Neuronal stem cell (in vitro differentiated cells): Measurements from ENCODE around the gene MAF.

Experiments
- DNase-seq: peaks from one replicate; pipeline ENCODE4 v3.0.0-alpha.2; 2013; ENCODE audit warnings: low spot score
- H2AFZ ChIP-seq: one replicate; pipeline ENCODE4 v1.6.1; 2013; ENCODE audit warnings: mild to moderate bottlenecking, low read length, inconsistent platforms
- H2AK5ac ChIP-seq: 2 replicates; pipeline ENCODE4 v1.6.1; 2013; ENCODE audit warnings: low read depth, mild to moderate bottlenecking, inconsistent platforms, low read length, moderate library complexity, mixed read lengths
- H2BK120ac ChIP-seq: 2 replicates; pipeline ENCODE4 v1.6.1; 2013; ENCODE audit warnings: low read depth, mild to moderate bottlenecking, inconsistent platforms, low read length, moderate library complexity, mixed read lengths
- H2BK12ac ChIP-seq: one replicate; pipeline ENCODE4 v1.6.1; 2013; ENCODE audit warnings: low read length, inconsistent platforms
- H2BK15ac ChIP-seq: 2 replicates; pipeline ENCODE4 v1.6.1; 2013; ENCODE audit warnings: mild to moderate bottlenecking, low read length, inconsistent platforms, mixed read lengths
- H2BK5ac ChIP-seq: one replicate; pipeline ENCODE4 v1.6.1; 2013; ENCODE audit warnings: inconsistent platforms, mild to moderate bottlenecking, low read length, moderate library complexity
- H3K14ac ChIP-seq: one replicate; pipeline ENCODE4 v1.6.1; 2013; ENCODE audit warnings: low read length, inconsistent platforms
- H3K18ac ChIP-seq: 2 replicates; pipeline ENCODE4 v1.6.1; 2013; ENCODE audit warnings: low read length, inconsistent platforms
- H3K23ac ChIP-seq: 2 replicates; pipeline ENCODE4 v1.6.1; 2013; ENCODE audit warnings: low read depth, mild to moderate bottlenecking, mixed read lengths, low read length, inconsistent platforms; ENCODE audit not compliant: poor library complexity
- H3K27ac ChIP-seq: replicated peaks from 3 replicates; pipeline ENCODE4 v1.5.1; 2013; ENCODE audit warnings: low read length, inconsistent platforms
- H3K27me3 ChIP-seq, 3 experiments: 2 replicates each; pipeline ENCODE4 v1.6.1; 2013; ENCODE audit warnings: low read length in 3 of 3, mild to moderate bottlenecking in 2 of 3, inconsistent platforms in 1 of 3, low read depth in 1 of 3, mixed read lengths in 1 of 3, moderate library complexity in 1 of 3; ENCODE audit not compliant: control insufficient read depth in 3 of 3, insufficient read depth in 3 of 3
- H3K36me3 ChIP-seq, 2 donors: replicated peaks in 1 of 2; 2 replicates each; pipeline ENCODE4 v1.6.1; 2013; ENCODE audit warnings: low read length in 2 of 2; ENCODE audit not compliant: control insufficient read depth in 2 of 2, insufficient read depth in 2 of 2
- H3K4ac ChIP-seq: 2 replicates; pipeline ENCODE4 v1.6.1; 2013; ENCODE audit warnings: inconsistent platforms, mild to moderate bottlenecking, low read length, moderate library complexity
- H3K4me1 ChIP-seq, 2 donors: 1 replicate in 1 of 2; 2 replicates in 1 of 2; pipeline ENCODE4 v1.6.1; 2013; ENCODE audit warnings: low read length in 2 of 2, low read depth in 1 of 2; ENCODE audit not compliant: control insufficient read depth in 2 of 2, insufficient read depth in 1 of 2
- H3K4me2 ChIP-seq: one replicate; pipeline ENCODE4 v1.6.1; 2013; ENCODE audit warnings: mild to moderate bottlenecking, low read length, inconsistent platforms; ENCODE audit not compliant: insufficient read depth, poor library complexity, severe bottlenecking
- H3K4me3 ChIP-seq, 2 donors: 2 replicates each; pipeline ENCODE4 v1.5.1; 2013; ENCODE audit warnings: low read length in 2 of 2, mild to moderate bottlenecking in 2 of 2, inconsistent platforms in 1 of 2, moderate library complexity in 1 of 2
- H3K79me1 ChIP-seq: one replicate; pipeline ENCODE4 v1.6.1; 2013; ENCODE audit warnings: low read depth, mild to moderate bottlenecking, inconsistent platforms, low read length, moderate library complexity
- H3K9ac ChIP-seq: one replicate; pipeline ENCODE4 v1.6.1; 2013; ENCODE audit warnings: mild to moderate bottlenecking, low read depth, low read length, inconsistent platforms; ENCODE audit not compliant: poor library complexity
- H3K9me3 ChIP-seq, 2 donors: replicated peaks in 1 of 2; 2 replicates each; pipeline versions ENCODE3 to v1.6.1; 2013; ENCODE audit warnings: low read length in 2 of 2, mild to moderate bottlenecking in 2 of 2, inconsistent platforms in 1 of 2, low read depth in 1 of 2, mixed read lengths in 1 of 2, moderate library complexity in 1 of 2; ENCODE audit not compliant: control insufficient read depth in 2 of 2, insufficient read depth in 1 of 2
- H4K8ac ChIP-seq: one replicate; pipeline ENCODE4 v1.6.1; 2013; ENCODE audit warnings: low read depth, mild to moderate bottlenecking, inconsistent platforms, low read length, moderate library complexity
- H4K91ac ChIP-seq: one replicate; pipeline ENCODE4 v1.6.1; 2013; ENCODE audit warnings: low read length, low read depth, mild to moderate bottlenecking, inconsistent platforms; ENCODE audit not compliant: poor library complexity
- WGBS, 2 donors: extraction: QIAGEN DNeasy Blood & Tissue Kit; methylation state at CpG; one replicate each; pipeline ENCODE4 v1.1.7; 2013; ENCODE audit warnings: missing lambda C conversion rate in 2 of 2, mixed read lengths in 1 of 2; ENCODE audit not compliant: insufficient read length in 2 of 2, insufficient replicate concordance in 1 of 2; ENCODE audit errors: extremely low coverage in 2 of 2; 5-methylcytosine and 5-hydroxymethylcytosine counted together

Gene MAF

GRCh38 chr16:79628988-79629387 is 28.5 kb upstream of the MAF start:
- no peak overlapping the region for H3K18ac ChIP-seq
- no peak overlapping the region for H2BK12ac ChIP-seq
- H3K79me1 ChIP-seq: no peaks in the 10 kb centered on the region
- H3K9me3 ChIP-seq: no peaks in the 10 kb centered on the region
- H2BK120ac ChIP-seq: no peak overlapping the region
- H2BK15ac ChIP-seq: no peak overlapping the region
- no peak overlapping the region for H4K91ac ChIP-seq
- no peaks in the 10 kb centered on the region for H3K4me1 ChIP-seq
- H3K4me2 ChIP-seq: no peak overlapping the region
- no peak overlapping the region for H3K27ac ChIP-seq
- H3K14ac ChIP-seq: no peak overlapping the region
- H3K9ac ChIP-seq: no peak overlapping the region
- H2AK5ac ChIP-seq: no peak overlapping the region
- H2BK5ac ChIP-seq: no peak overlapping the region
- no peak for DNase-seq
- H2AFZ ChIP-seq: no peak overlapping the region
- H3K23ac ChIP-seq: no peak overlapping the region
- no peak overlapping the region for H3K4ac ChIP-seq
- no CpG with 5 or more reads among the region's 6 CpGs for WGBS, 2 donors
- H3K4me3 ChIP-seq: no peak overlapping the region
- no peaks in the 10 kb centered on the region for H3K36me3 ChIP-seq
- peaks cover 0 to 3% (median 0%) of the 10 kb centered on the region in 3 experiments for H3K27me3 ChIP-seq
- no peak overlapping the region for H4K8ac ChIP-seq

- Histone ChIP-seq H3K4ac (no peak overlapping the region), H3K4me2 (no peak overlapping the region), H2BK5ac (no peak overlapping the region), H4K91ac (no peak overlapping the region), H2AFZ (no peak overlapping the region), H2AK5ac (no peak overlapping the region), H4K8ac (no peak overlapping the region), H2BK12ac (no peak overlapping the region), H3K9ac (no peak overlapping the region), H3K27ac (no peak overlapping the region), H3K9me3 (no peaks in the 10 kb centered on the region), H3K14ac (no peak overlapping the region), H2BK120ac (no peak overlapping the region), H3K4me3 (no peak overlapping the region), H2BK15ac (no peak overlapping the region), H3K36me3 (no peaks in the 10 kb centered on the region), H3K4me1 (no peaks in the 10 kb centered on the region), H3K79me1 (no peaks in the 10 kb centered on the region), H3K23ac (no peak overlapping the region), H3K27me3 (peaks cover 0 to 3% (median 0%) of the 10 kb centered on the region in 3 experiments), H3K18ac (no peak overlapping the region)
- no peak for DNase-seq
- no CpG with 5 or more reads among the region's 5 CpGs for WGBS, 2 donors
These were observed 28.0 kb upstream of the MAF start for GRCh38 chr16:79628501-79628975.

- WGBS, 2 donors: no CpG with 5 or more reads among the region's 2 CpGs
- Histone ChIP-seq H4K91ac (no peak overlapping the region), H2BK120ac (no peak overlapping the region), H2AFZ (no peak overlapping the region), H3K18ac (no peak overlapping the region), H3K4me3 (no peak overlapping the region), H2BK12ac (no peak overlapping the region), H3K4ac (no peak overlapping the region), H3K14ac (no peak overlapping the region), H3K27ac (no peak overlapping the region), H3K27me3 (peaks cover 0 to 5% (median 0%) of the 10 kb centered on the region in 3 experiments), H3K36me3 (no peaks in the 10 kb centered on the region), H3K23ac (no peak overlapping the region), H3K79me1 (no peaks in the 10 kb centered on the region), H2BK5ac (no peak overlapping the region), H3K9me3 (no peaks in the 10 kb centered on the region), H3K4me2 (no peak overlapping the region), H2BK15ac (no peak overlapping the region), H3K4me1 (peaks cover 0 to 5% of the 10 kb centered on the region in 2 donors), H4K8ac (no peak overlapping the region), H2AK5ac (no peak overlapping the region), H3K9ac (no peak overlapping the region)
- no peak for DNase-seq
These were observed 26.6 kb upstream of the MAF start for GRCh38 chr16:79627092-79627491.

- no peak overlapping the region for H4K8ac ChIP-seq
- no peak overlapping the region for H2BK120ac ChIP-seq
- peaks cover 0 to 1% of the 10 kb centered on the region in 2 donors for H3K9me3 ChIP-seq
- no peak overlapping the region for H3K4ac ChIP-seq
- H3K18ac ChIP-seq: no peak overlapping the region
- H2BK12ac ChIP-seq: no peak overlapping the region
- DNase-seq: no peak
- H3K9ac ChIP-seq: no peak overlapping the region
- H3K27ac ChIP-seq: no peak overlapping the region
- no peak overlapping the region for H2BK5ac ChIP-seq
- no peak overlapping the region for H2AFZ ChIP-seq
- no peak overlapping the region for H3K4me2 ChIP-seq
- H3K4me1 ChIP-seq: peaks cover 0 to 5% of the 10 kb centered on the region in 2 donors
- no peak overlapping the region for H2BK15ac ChIP-seq
- WGBS, 2 donors: no CpG with 5 or more reads among the region's 1 CpG
- H3K79me1 ChIP-seq: no peaks in the 10 kb centered on the region
- no peak overlapping the region for H3K23ac ChIP-seq
- H3K27me3 ChIP-seq: peaks cover 0 to 5% (median 0%) of the 10 kb centered on the region in 3 experiments
- H3K36me3 ChIP-seq: no peaks in the 10 kb centered on the region
- no peak overlapping the region for H2AK5ac ChIP-seq
- no peak overlapping the region for H4K91ac ChIP-seq
- no peak overlapping the region for H3K14ac ChIP-seq
- H3K4me3 ChIP-seq: no peak overlapping the region
These were observed 25.2 kb upstream of the MAF start for GRCh38 chr16:79625738-79626137.
